ENCODE measurements around the gene PLBD1. TPM values are rescaled to one million over a fixed set of nuclear protein-coding genes. Genes with fewer than 3 reads are reported as not detected.

The PLBD1 gene
- total RNA-seq, 1 experiment from 2014 or later: 75.3 TPM

GRCh38 chr12:14557966-14558365 is 9.7 kb downstream of the PLBD1 start:
- no TSS peak for BruUV-seq (replicated peaks)
- Mint-ChIP-seq H3K4me1 (ENCODE audit: low read depth, unreplicated experiment) (peaks cover 39% of the 10 kb centered on the region), H3K4me3 (ENCODE audit: low read depth, unreplicated experiment) (no peak overlapping the region), H3K27me3 (ENCODE audit: unreplicated experiment) (no peaks in the 10 kb centered on the region), H3K27ac (ENCODE audit: unreplicated experiment) (peak overlapping the region; percentile 96), H3K36me3 (ENCODE audit: insufficient read depth, unreplicated experiment) (peaks cover 22% of the 10 kb centered on the region), H3K9me3 (ENCODE audit: low read depth, unreplicated experiment) (peaks cover 2% of the 10 kb centered on the region)
- intact Hi-C loops (cut with micrococcal nuclease; ENCODE audit: unreplicated experiment): no loop called here
- TF ChIP-seq CTCF (IDR thresholded peaks at IDR 0.05; ENCODE audit: unreplicated experiment): no peak
- DNase-seq: no peak
- CTCF ChIA-PET: interaction anchor here (0.6 to 1.2 kb wide), 2 partner anchors 11 to 1789 kb away, joined by 3 read pairs; no protein-coding TSS in a partner anchor

- Mint-ChIP-seq H3K27ac (ENCODE audit: unreplicated experiment) (no peak overlapping the region), H3K9me3 (ENCODE audit: low read depth, unreplicated experiment) (peaks cover 2% of the 10 kb centered on the region), H3K4me1 (ENCODE audit: low read depth, unreplicated experiment) (peaks cover 14% of the 10 kb centered on the region), H3K27me3 (ENCODE audit: unreplicated experiment) (no peaks in the 10 kb centered on the region), H3K4me3 (ENCODE audit: low read depth, unreplicated experiment) (no peak overlapping the region), H3K36me3 (ENCODE audit: insufficient read depth, unreplicated experiment) (peaks cover 10% of the 10 kb centered on the region)
- BruUV-seq (replicated peaks): no TSS peak
- DNase-seq: peak; percentile 86
- intact Hi-C loops (cut with micrococcal nuclease; ENCODE audit: unreplicated experiment): loop anchor here (2.0 kb wide), 1 partner anchor 40 kb away; no protein-coding TSS in a partner anchor
- no peak for TF ChIP-seq CTCF (IDR thresholded peaks at IDR 0.05; ENCODE audit: unreplicated experiment)
- CTCF ChIA-PET: interaction anchor here (0.9 to 1.2 kb wide), 3 partner anchors 8 to 53 kb away, joined by 4 to 6 read pairs (median 6); no protein-coding TSS in a partner anchor
Measured at GRCh38 chr12:14554281-14555007, 13.2 kb downstream of the PLBD1 start.

- CTCF ChIA-PET: interaction anchor here (0.6 kb wide), 1 partner anchor 120 kb away, joined by 4 read pairs; no protein-coding TSS in a partner anchor
- Mint-ChIP-seq H3K36me3 (ENCODE audit: insufficient read depth, unreplicated experiment) (peaks cover 15% of the 10 kb centered on the region), H3K27ac (ENCODE audit: unreplicated experiment) (no peak overlapping the region), H3K9me3 (ENCODE audit: low read depth, unreplicated experiment) (no peaks in the 10 kb centered on the region), H3K27me3 (ENCODE audit: unreplicated experiment) (no peaks in the 10 kb centered on the region), H3K4me1 (ENCODE audit: low read depth, unreplicated experiment) (no peaks in the 10 kb centered on the region), H3K4me3 (ENCODE audit: low read depth, unreplicated experiment) (no peak overlapping the region)
- DNase-seq: no peak
- no TSS peak for BruUV-seq (replicated peaks)
- TF ChIP-seq CTCF (IDR thresholded peaks at IDR 0.05; ENCODE audit: unreplicated experiment): no peak
- intact Hi-C loops (cut with micrococcal nuclease; ENCODE audit: unreplicated experiment): no loop called here
Measured at GRCh38 chr12:14548609-14549008, 19.1 kb downstream of the PLBD1 start.

- Mint-ChIP-seq H3K27me3 (ENCODE audit: unreplicated experiment) (no peaks in the 10 kb centered on the region), H3K36me3 (ENCODE audit: insufficient read depth, unreplicated experiment) (peaks cover 13% of the 10 kb centered on the region), H3K27ac (ENCODE audit: unreplicated experiment) (no peak overlapping the region), H3K9me3 (ENCODE audit: low read depth, unreplicated experiment) (no peaks in the 10 kb centered on the region), H3K4me1 (ENCODE audit: low read depth, unreplicated experiment) (no peaks in the 10 kb centered on the region), H3K4me3 (ENCODE audit: low read depth, unreplicated experiment) (no peak overlapping the region)
- CTCF ChIA-PET: interaction anchor here (0.9 kb wide), 1 partner anchor 11 kb away, joined by 3 read pairs; no protein-coding TSS in a partner anchor
- TF ChIP-seq CTCF (IDR thresholded peaks at IDR 0.05; ENCODE audit: unreplicated experiment): no peak
- DNase-seq: no peak
- intact Hi-C loops (cut with micrococcal nuclease; ENCODE audit: unreplicated experiment): no loop called here
- BruUV-seq (replicated peaks): no TSS peak
Measured at GRCh38 chr12:14547571-14547970, 20.1 kb downstream of the PLBD1 start.
